Measurements from ENCODE around the gene EPOP.
A peak's percentile ranks its signal among the peaks of the same experiment; 100 is the strongest.

GRCh38 chr17:38676706-38677504 is 2.1 kb upstream of the EPOP start:
- TF ChIP-seq CTCF (IDR thresholded peaks at IDR 0.05; ENCODE audit: low read depth, low read length, poor library complexity, severe bottlenecking) (peak; percentile 97), EZH2phosphoT487 (IDR thresholded peaks at IDR 0.05; ENCODE audit: borderline replicate concordance, low read length) (no peak)
